Measurements from ENCODE around the gene INTS1. TPM values are rescaled to one million over a fixed set of nuclear protein-coding genes. Genes with fewer than 3 reads are reported as not detected.
A peak's percentile ranks its signal among the peaks of the same experiment; 100 is the strongest.

The INTS1 gene
- total RNA-seq, 2 experiments from 2014 or later, result 105 to 112 TPM

DNA sequence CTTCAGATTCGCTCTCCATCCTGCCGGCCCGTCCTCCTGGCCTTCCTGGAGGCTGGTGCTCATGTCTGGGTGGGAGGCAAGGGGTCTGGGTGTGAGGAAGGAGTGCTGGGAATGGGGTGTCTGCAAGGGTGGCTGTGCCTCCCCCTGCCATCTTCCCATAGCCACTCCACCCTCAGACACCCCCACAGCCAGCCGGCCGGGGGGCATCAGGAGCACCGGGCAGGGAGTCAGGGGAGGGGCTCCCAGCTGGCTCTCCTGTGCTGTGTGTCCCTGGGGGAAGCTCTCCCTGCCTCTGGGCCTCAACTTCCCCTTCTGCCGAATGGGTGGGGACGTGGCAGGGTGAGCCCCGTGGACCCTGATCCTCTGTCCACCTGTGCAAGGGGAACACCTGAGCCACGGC, 63.6 kb downstream of the INTS1 start:
- Mint-ChIP-seq H3K36me3 (ENCODE audit: low read depth) (no peaks in the 10 kb centered on the region), H3K27ac (no peak overlapping the region), H3K9me3 (ENCODE audit: insufficient read depth) (no peaks in the 10 kb centered on the region), H3K4me3 (no peak overlapping the region), H3K27me3 (ENCODE audit: low read depth) (no peaks in the 10 kb centered on the region), H3K4me1 (ENCODE audit: low read depth) (no peaks in the 10 kb centered on the region)
- ChIA-PET POLR2A (no interaction called here), CTCF (interaction anchor here (1.3 kb wide), 1 partner anchor 8 kb away, joined by 5 read pairs; no protein-coding TSS in a partner anchor)
- DNase-seq (no peak), ATAC-seq (no peak)

DNA sequence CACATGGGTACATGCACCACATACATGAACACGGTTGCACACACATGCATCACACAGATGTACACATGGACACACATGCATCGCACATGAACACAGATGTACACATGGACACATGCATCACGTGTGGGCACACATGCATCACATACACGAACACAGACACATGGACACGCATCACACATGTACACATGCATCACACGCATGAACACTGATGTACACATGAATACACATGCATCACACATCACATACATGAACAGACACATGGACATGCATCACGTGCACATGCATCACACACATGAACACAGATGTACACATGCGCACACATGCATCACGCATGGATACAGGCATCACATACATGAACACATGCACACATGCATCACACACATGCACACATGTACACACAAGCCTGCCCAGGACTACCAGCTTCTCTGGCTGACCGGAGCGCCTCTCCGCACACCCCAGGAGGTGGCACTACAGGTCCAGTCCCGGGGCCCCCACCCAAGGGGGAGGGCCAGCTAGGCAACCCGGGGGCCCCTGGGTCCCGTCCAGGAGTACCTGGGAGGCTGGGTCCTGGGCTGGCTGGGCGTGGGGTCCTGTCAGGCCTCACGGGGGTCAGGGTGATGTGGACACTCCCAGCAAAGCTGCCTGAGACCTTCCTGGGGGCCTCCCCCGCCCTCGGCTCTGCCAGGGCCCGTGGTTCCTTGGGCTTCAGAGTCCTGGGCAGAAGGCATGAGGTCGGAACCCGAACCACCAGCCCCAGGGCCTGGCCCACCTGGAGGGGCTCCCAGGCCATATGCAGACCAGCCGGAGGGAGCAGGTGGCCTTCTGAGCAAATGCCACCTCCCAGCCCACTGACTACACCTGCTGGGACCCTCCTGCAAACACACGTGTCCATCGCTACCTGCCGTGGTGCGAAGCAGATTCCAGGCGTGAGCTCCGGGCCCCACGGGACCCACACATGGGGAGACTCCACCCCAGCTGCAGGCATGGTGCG, 64.5 kb downstream of the INTS1 start:
- H3K4me1 Mint-ChIP-seq (ENCODE audit: low read depth), result no peaks in the 10 kb centered on the region
- no peaks in the 10 kb centered on the region for H3K36me3 Mint-ChIP-seq (ENCODE audit: low read depth)
- no peaks in the 10 kb centered on the region for H3K27me3 Mint-ChIP-seq (ENCODE audit: low read depth)
- no peaks in the 10 kb centered on the region for H3K9me3 Mint-ChIP-seq (ENCODE audit: insufficient read depth)
- H3K4me3 Mint-ChIP-seq, result no peak overlapping the region
- ATAC-seq, result no peak
- DNase-seq, result no peak
- H3K27ac Mint-ChIP-seq, result no peak overlapping the region
- ChIA-PET CTCF (no interaction called here), POLR2A (no interaction called here)

DNA sequence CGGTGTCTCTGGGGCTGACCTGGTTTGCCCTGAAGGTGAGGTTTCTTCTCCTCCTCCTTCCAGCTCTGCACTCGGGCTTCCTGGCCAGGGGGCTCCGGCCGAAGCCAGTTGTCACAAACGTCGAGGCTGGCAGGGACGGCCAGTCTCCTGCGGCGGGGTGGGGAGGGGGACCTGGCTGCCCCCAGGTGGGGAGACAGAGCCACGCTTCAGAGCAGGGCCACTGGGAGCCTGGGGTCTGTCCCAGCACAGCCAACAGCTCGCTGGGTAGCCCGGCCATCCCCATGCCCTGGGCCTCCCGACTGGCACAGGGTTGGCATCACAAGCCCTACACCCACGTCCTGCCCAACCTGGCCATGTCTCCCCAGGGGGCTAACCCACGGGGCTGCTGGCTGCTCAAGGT, 65.4 kb downstream of the INTS1 start:
- DNase-seq (no peak), ATAC-seq (no peak)
- Mint-ChIP-seq H3K27me3 (ENCODE audit: low read depth) (no peaks in the 10 kb centered on the region), H3K36me3 (ENCODE audit: low read depth) (no peaks in the 10 kb centered on the region), H3K27ac (no peak overlapping the region), H3K4me1 (ENCODE audit: low read depth) (no peaks in the 10 kb centered on the region), H3K4me3 (no peak overlapping the region), H3K9me3 (ENCODE audit: insufficient read depth) (no peaks in the 10 kb centered on the region)
- ChIA-PET CTCF (no interaction called here), POLR2A (no interaction called here)

DNA sequence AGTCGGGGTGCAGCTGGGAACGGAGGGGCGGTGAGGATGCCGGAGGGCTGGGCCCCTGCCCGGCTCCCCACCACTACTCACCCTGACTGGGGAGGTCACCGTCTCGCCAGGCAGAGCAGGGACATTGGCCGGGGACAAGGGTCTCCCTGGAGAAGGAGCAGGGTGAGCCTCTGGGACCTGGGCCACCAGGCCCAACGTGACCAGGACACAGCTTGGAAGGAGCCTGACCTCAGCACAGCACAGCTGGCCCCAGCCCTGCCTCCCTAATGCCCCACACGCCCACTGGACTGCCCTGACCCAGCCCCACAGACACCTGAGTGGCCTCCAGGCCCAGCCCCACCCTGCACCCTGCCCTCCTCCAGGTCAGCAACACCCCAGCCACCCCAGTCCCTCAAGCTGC, 66.0 kb downstream of the INTS1 start:
- Mint-ChIP-seq H3K27ac (no peak overlapping the region), H3K4me3 (no peak overlapping the region), H3K27me3 (ENCODE audit: low read depth) (no peaks in the 10 kb centered on the region), H3K36me3 (ENCODE audit: low read depth) (no peaks in the 10 kb centered on the region), H3K9me3 (ENCODE audit: insufficient read depth) (no peaks in the 10 kb centered on the region), H3K4me1 (ENCODE audit: low read depth) (no peaks in the 10 kb centered on the region)
- DNase-seq, result no peak
- ATAC-seq, result no peak
- CTCF ChIA-PET, result interaction anchor here (1.0 kb wide), 1 partner anchor 21 kb away, joined by 3 read pairs; no protein-coding TSS in a partner anchor
- POLR2A ChIA-PET, result no interaction called here

DNA sequence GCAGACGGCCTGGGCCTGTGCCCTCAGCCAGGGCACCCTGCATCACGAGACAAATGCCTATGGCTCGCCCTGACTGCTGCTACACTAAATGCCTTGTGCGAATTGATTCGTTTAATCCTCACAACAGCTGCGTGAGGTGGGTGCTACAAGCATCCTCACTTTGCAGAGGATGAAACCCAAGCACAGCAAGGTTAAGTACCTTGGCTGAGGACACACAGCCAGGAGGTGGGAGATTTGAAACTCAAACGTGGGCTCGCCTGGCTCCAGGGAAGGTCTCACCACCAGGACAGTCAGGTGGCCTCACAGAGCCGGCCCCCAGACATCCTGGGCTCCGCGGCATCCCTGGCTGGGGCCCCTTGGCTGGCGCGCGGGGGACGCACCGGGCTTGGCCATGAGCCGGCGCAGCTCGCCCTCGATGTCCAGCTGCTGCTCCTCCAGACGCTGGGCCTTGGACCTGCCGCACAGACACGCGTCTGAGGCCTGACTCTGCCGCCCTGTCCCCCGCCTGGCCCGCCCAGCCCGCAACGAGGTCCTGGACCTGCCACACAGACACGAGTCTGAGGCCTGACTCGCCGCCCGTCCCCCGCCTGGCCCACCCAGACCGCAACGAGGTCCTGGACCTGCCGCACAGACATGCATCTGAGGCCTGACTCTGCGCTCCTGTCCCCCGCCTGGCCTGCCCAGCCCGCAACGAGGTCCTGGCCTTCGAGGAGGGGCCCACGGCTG, 66.9 kb downstream of the INTS1 start:
- no peak for ATAC-seq
- peaks cover 1% of the 10 kb centered on the region for H3K27me3 Mint-ChIP-seq (ENCODE audit: low read depth)
- no peaks in the 10 kb centered on the region for H3K9me3 Mint-ChIP-seq (ENCODE audit: insufficient read depth)
- ChIA-PET CTCF (interaction anchor here (1.0 kb wide), 1 partner anchor 20 kb away, joined by 3 read pairs; no protein-coding TSS in a partner anchor), POLR2A (no interaction called here)
- H3K36me3 Mint-ChIP-seq (ENCODE audit: low read depth), result no peaks in the 10 kb centered on the region
- H3K4me1 Mint-ChIP-seq (ENCODE audit: low read depth), result peaks cover 4% of the 10 kb centered on the region
- H3K4me3 Mint-ChIP-seq, result no peak overlapping the region
- no peak for DNase-seq
- H3K27ac Mint-ChIP-seq, result no peak overlapping the region

DNA sequence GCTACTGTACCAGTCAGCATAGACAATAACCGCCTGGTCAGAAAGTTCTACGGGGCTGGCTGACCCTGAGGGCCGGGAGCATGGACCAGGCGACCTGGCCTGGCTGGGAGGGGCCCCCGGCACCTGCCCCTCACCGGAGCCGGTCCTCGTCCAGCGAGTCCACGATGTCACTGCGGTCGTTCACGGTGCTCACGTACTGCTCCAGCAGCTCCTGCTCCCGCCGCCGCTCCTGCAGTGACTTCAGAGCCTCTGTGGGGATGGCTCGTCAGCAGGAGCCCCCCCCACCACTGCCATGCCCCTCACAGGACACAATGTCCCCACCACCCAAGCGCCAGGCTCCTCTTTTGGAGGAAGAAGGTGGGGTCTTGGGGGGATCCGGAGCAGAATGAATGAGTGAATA, 67.6 kb downstream of the INTS1 start:
- no peak overlapping the region for H3K27ac Mint-ChIP-seq
- no peak for DNase-seq
- peaks cover 2% of the 10 kb centered on the region for H3K27me3 Mint-ChIP-seq (ENCODE audit: low read depth)
- peaks cover 4% of the 10 kb centered on the region for H3K4me1 Mint-ChIP-seq (ENCODE audit: low read depth)
- no peaks in the 10 kb centered on the region for H3K36me3 Mint-ChIP-seq (ENCODE audit: low read depth)
- no peaks in the 10 kb centered on the region for H3K9me3 Mint-ChIP-seq (ENCODE audit: insufficient read depth)
- ChIA-PET CTCF (no interaction called here), POLR2A (no interaction called here)
- no peak overlapping the region for H3K4me3 Mint-ChIP-seq
- ATAC-seq, result no peak

DNA sequence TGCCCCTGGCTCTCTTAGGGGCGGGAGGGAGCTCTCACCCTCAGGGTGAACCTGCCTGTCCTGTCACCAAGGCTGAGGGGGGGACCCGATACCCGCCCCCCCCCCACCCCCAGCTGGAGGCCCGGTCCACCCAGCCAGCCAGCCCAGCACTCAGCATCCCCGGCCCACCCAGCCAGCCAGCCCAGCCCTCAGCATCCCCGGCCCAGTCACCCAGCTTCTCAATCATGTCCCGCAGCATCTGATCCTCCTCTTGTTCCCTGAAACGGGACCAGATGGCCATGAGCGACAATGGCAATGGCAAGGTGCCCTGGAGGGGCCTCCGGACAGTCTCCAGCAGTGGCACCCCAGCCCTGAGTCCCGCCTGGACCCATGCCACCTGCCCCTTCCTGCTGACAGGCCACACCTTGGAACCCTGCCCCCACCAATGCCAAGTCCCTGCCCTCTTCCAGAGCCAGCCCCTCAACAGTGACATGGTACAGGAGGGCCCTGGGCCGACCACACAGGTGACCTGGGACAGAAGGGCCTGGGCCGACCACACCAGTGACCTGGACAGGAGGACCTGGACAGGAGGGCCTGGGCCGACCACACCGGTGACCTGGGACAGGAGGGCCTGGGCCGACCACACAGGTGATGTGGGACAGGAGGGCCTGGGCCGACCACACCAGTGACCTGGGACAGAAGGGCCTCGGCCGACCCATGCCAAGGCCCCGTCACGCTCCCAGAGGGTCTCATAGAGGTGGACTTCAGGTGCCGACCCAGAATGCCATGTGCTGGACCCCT, 69.1 kb downstream of the INTS1 start:
- Mint-ChIP-seq H3K27me3 (ENCODE audit: low read depth) (peaks cover 4% of the 10 kb centered on the region), H3K4me3 (no peak overlapping the region), H3K4me1 (ENCODE audit: low read depth) (peaks cover 4% of the 10 kb centered on the region), H3K27ac (no peak overlapping the region), H3K36me3 (ENCODE audit: low read depth) (no peaks in the 10 kb centered on the region), H3K9me3 (ENCODE audit: insufficient read depth) (no peaks in the 10 kb centered on the region)
- ATAC-seq, result no peak
- DNase-seq, result no peak
- POLR2A ChIA-PET, result no interaction called here
- CTCF ChIA-PET, result no interaction called here

DNA sequence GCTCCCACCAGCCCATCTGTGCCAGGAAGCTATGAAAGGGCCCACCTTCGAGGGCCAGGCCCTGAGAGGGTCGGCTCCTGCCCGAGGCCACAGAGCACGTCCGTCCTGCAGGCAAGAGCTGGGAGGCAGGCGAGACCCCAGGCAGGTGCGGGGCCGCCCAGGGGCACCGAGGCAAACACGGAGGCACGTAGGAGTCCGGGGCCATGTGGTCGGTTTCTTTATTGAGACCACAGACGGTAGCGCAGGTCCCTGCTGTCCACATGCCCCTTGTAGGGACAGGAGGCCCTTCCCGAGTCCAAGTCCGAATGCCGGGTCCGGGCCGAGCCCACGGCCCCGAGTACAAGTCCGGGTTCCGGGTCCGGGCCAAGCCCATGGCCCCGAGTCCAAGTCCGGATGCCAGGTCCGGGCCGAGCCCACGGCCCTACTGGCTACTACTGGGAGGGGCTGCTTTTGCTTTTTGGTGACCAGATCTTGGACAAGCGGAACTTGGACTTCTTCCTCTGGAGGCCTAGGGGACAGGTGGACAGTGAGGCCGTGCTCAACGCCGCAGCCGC, 69.9 kb downstream of the INTS1 start:
- CTCF ChIA-PET, result interaction anchor here (2.1 to 2.7 kb wide), 2 partner anchors 15 to 241 kb away, joined by 6 to 21 read pairs; no protein-coding TSS in a partner anchor
- POLR2A ChIA-PET, result no interaction called here
- Mint-ChIP-seq H3K4me3 (no peak overlapping the region), H3K36me3 (ENCODE audit: low read depth) (no peaks in the 10 kb centered on the region), H3K27me3 (ENCODE audit: low read depth) (peaks cover 4% of the 10 kb centered on the region), H3K27ac (no peak overlapping the region), H3K4me1 (ENCODE audit: low read depth) (peaks cover 4% of the 10 kb centered on the region), H3K9me3 (ENCODE audit: insufficient read depth) (no peaks in the 10 kb centered on the region)
- ATAC-seq, result no peak
- no peak for DNase-seq

DNA sequence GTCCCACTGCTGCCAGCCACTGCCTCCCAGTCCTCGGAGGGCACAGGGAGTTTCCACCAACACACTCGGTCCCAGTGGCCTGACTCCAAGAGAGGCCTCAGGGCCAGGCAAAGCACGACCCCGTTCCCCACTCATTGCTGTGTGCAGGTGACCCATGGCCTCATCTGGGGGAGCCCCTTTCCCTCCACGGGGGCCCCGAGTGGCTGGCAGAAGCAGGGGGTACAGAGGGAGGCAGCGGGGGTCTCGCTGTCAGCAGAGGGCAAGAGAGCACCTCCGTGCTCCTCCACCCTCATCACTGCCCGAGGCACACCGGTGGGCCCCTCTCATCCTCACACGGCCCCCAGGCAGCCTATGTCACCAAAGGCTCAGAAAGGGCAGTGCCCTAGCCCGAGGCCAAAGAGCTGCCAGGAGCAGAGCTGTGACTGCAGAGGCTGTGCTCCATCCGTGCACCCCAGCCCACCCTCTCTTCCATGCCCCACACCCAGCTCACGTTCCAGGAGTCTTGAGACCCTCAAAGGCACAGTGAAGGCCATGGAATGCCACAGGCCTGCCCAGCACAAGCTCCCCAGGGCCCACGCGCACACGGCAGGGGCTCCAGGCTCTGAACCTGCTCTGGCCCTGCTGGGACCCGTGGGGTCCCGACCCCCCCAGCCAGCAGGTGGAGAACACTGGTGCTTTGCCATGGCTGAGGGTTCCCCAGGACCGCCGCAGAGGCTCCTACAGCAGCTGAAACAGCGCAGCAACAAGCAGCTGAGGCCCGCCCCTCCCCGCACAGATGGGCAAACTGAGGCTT, 70.9 kb downstream of the INTS1 start:
- H3K36me3 Mint-ChIP-seq (ENCODE audit: low read depth), result no peaks in the 10 kb centered on the region
- no peak overlapping the region for H3K4me3 Mint-ChIP-seq
- H3K27me3 Mint-ChIP-seq (ENCODE audit: low read depth), result peaks cover 4% of the 10 kb centered on the region
- H3K4me1 Mint-ChIP-seq (ENCODE audit: low read depth), result peaks cover 4% of the 10 kb centered on the region
- no peak for ATAC-seq
- H3K9me3 Mint-ChIP-seq (ENCODE audit: insufficient read depth), result no peaks in the 10 kb centered on the region
- CTCF ChIA-PET, result interaction anchor here (0.6 to 2.7 kb wide), 10 partner anchors 8 to 240 kb away, joined by 3 to 21 read pairs (median 5); no protein-coding TSS in a partner anchor
- POLR2A ChIA-PET, result no interaction called here
- no peak for DNase-seq
- no peak overlapping the region for H3K27ac Mint-ChIP-seq

DNA sequence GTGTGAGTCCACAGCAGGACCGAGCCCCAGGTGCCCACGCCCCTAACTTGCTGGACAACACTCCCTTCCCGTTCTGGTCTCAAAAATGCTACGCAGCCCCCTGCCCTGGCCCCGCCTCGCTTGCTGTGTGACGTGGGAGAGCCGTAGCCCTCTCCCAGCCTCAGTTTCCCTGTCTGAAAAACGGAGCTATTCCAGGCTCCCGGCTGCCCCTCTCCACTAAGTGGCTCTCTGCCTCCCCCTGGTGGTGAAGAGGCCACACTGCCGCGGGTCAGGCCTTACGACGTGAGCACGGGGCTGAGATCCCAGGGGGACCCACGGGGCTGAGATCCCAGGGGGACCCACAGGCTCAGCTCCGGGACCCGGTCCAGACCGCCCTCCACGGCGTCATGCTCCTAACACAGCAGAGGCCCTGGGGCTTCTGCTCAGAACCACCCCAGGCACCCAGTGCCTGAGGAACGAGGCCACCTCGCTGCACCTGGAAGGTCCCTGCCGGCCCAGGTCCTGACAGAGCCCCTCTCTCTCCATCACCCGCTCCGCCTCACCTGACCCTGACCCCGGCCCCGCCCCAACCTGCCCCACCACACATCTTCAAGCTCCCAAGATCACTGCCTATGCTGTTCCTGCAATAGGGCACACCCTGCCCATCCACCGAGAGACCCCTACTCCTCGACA, 71.6 kb downstream of the INTS1 start:
- peak; percentile 78 for ATAC-seq
- ChIA-PET CTCF (interaction anchor here (0.7 to 2.7 kb wide), 14 partner anchors 9 to 296 kb away, joined by 3 to 21 read pairs (median 5); no protein-coding TSS in a partner anchor), POLR2A (no interaction called here)
- peak overlapping the region; percentile 37 for H3K27ac Mint-ChIP-seq
- H3K4me3 Mint-ChIP-seq, result no peak overlapping the region
- no peaks in the 10 kb centered on the region for H3K36me3 Mint-ChIP-seq (ENCODE audit: low read depth)
- peaks cover 4% of the 10 kb centered on the region for H3K4me1 Mint-ChIP-seq (ENCODE audit: low read depth)
- peak; percentile 85 for DNase-seq
- H3K27me3 Mint-ChIP-seq (ENCODE audit: low read depth), result peaks cover 4% of the 10 kb centered on the region
- H3K9me3 Mint-ChIP-seq (ENCODE audit: insufficient read depth), result no peaks in the 10 kb centered on the region

Measured in activated CD8-positive, alpha-beta T cell treated with anti-CD3 and anti-CD28 coated beads, Interleukin-2, amount 10 ng/mL, durations not matched to agents 7 days and 5 days (primary cell).